Left kidney (tissue), 2 donors: Measurements from ENCODE around the gene FAT2. TPM values are rescaled to one million over a fixed set of nuclear protein-coding genes. Genes with fewer than 3 reads are reported as not detected.

Source experiments
- DNase-seq: peaks from one replicate; pipeline ENCODE4 v3.0.0-alpha.2; 2013
- polyA plus RNA-seq: library from polyadenylated mRNA; unstranded; fragments of 120-200 nt; gene quantifications from one replicate; pipeline ENCODE4 v1.2.1, GENCODE V29; 2013; ENCODE audit not compliant: insufficient read length

The FAT2 gene
- polyA plus RNA-seq, 1 donor = 9.4 TPM

- DNase-seq = no peak
Observed at GRCh38 chr5:151557466-151557865, 33.7 kb downstream of the FAT2 start.

- DNase-seq = no peak
Observed at GRCh38 chr5:151556806-151557205, 34.3 kb downstream of the FAT2 start.

- no peak for DNase-seq
Observed at GRCh38 chr5:151555760-151556576, 35.2 kb downstream of the FAT2 start.

- DNase-seq = no peak
Observed at GRCh38 chr5:151553695-151554094, 37.4 kb downstream of the FAT2 start.

- DNase-seq = no peak
Observed at GRCh38 chr5:151553130-151553670, 37.9 kb downstream of the FAT2 start.

- DNase-seq = no peak
Observed at GRCh38 chr5:151551985-151552384, 39.1 kb downstream of the FAT2 start.

- DNase-seq = no peak
Observed at GRCh38 chr5:151550146-151550545, 41.0 kb downstream of the FAT2 start.

GRCh38 chr5:151549713-151550112 lies 41.4 kb downstream of the FAT2 start:
- no peak for DNase-seq

- DNase-seq = no peak
Observed at GRCh38 chr5:151547364-151547763, 43.8 kb downstream of the FAT2 start.

GRCh38 chr5:151541571-151541970 lies 49.6 kb downstream of the FAT2 start:
- no peak for DNase-seq

Other genes starting within 250 kb of the FAT2 start
- 21.0 TPM for gene SLC36A2, start 243.8 kb downstream of the FAT2 start, polyA plus RNA-seq
- gene SLC36A1, start 143.7 kb downstream of the FAT2 start, polyA plus RNA-seq = 11.2 TPM
- 1,957 TPM for gene SPARC, start 95.6 kb upstream of the FAT2 start, polyA plus RNA-seq
- 88.4 TPM for gene ATOX1, start 167.3 kb upstream of the FAT2 start, polyA plus RNA-seq
- gene G3BP1, start 180.6 kb upstream of the FAT2 start, polyA plus RNA-seq = 178 TPM